HCT116 (cell line): ENCODE results near the gene CDH5. TPM values are rescaled to one million over a fixed set of nuclear protein-coding genes. Genes with fewer than 3 reads are reported as not detected.

Experiments used
- ATAC-seq: fragments of 200-7000 bp; cut with Tn5 transposase; 2 replicates; pipeline ENCODE4 v1.9.1; 2020; ENCODE audit warnings: mild to moderate bottlenecking, moderate library complexity
- BruUV-seq: library from RNA; stranded (reverse); fragments of 400-500 nt; replicated peaks from 2 replicates; lab custom pipeline; 2021; lab: Mats Ljungman, UMichigan
- CTCF ChIA-PET: fragments of 300-600 bp; sonication (Branson Sonifier 250); formaldehyde crosslinking; loops from one replicate; lab custom pipeline; 2021; ENCODE audit warnings: antibody characterized with exemption; lab: Charles Lee
- POLR2A ChIA-PET: fragments of 300-600, 350-600 bp; sonication (Branson Sonifier 250); formaldehyde crosslinking; loops from one replicate; lab custom pipeline; 2021; ENCODE audit warnings: antibody characterized with exemption; lab: Charles Lee
- RAD21 ChIA-PET, 2 experiments: fragments of 300-600 bp; sonication (Branson Sonifier 250); formaldehyde crosslinking; loops; one replicate each; lab custom pipeline; 2023; ENCODE audit warnings: low total read pairs in 2 of 2; ENCODE audit not compliant: uncharacterized antibody in 2 of 2, unreplicated experiment in 2 of 2, low non-redundant PET in 1 of 2; lab: Charles Lee
- DNase-seq: peaks from one replicate; pipeline ENCODE4 v3.0.0-alpha.2; 2010; ENCODE audit warnings: low read depth, low spot score
- H2AFZ ChIP-seq: fragments of 200-600 bp; shearing (Covaris generic), sonication (generic); 2 replicates; pipeline ENCODE4 v1.6.1; 2017; ENCODE audit warnings: low read depth, mixed run types, mixed read lengths, antibody characterized with exemption, low read length; ENCODE audit not compliant: poor library complexity, severe bottlenecking
- H3K27ac ChIP-seq: 2 replicates; pipeline ENCODE4 v1.5.1; 2012; ENCODE audit warnings: low read depth, low read length
- H3K27me3 ChIP-seq: fragments of 200-600 bp; sonication (generic); 2 replicates; pipeline ENCODE4 v1.6.1; 2016; ENCODE audit warnings: mixed run types, low read length, mixed read lengths; ENCODE audit not compliant: insufficient read depth
- H3K36me3 ChIP-seq, 2 experiments: fragments of 200-500 bp in 1 of 2; fragments of 200-600 bp in 1 of 2; sonication (Bioruptor generic) in 1 of 2; sonication (generic) in 1 of 2; 2 replicates each; pipeline versions ENCODE4 v1.5.1 to v1.6.1; 2014 to 2016; ENCODE audit warnings: low read length in 2 of 2, inconsistent platforms in 1 of 2, mixed read lengths in 1 of 2, mixed run types in 1 of 2; ENCODE audit not compliant: insufficient read depth in 2 of 2, control insufficient read depth in 1 of 2
- H3K4me1 ChIP-seq, 2 experiments: fragments of 200-600 bp in 1 of 2; sonication (generic) in 1 of 2; 2 replicates each; pipeline versions ENCODE4 v1.5.1 to v1.6.1; 2012 to 2017; ENCODE audit warnings: low read length in 2 of 2, inconsistent platforms in 1 of 2, mild to moderate bottlenecking in 1 of 2, mixed read lengths in 1 of 2, mixed run types in 1 of 2, moderate library complexity in 1 of 2; ENCODE audit not compliant: insufficient read depth in 2 of 2, control insufficient read depth in 1 of 2
- H3K4me2 ChIP-seq: fragments of 200-600 bp; sonication (generic); 2 replicates; pipeline ENCODE4 v1.6.1; 2017; ENCODE audit warnings: mixed run types, low read length, mixed read lengths
- H3K4me3 ChIP-seq, 2 experiments: fragments of 200-600 bp in 1 of 2; sonication (generic) in 1 of 2; replicated peaks in 1 of 2; 2 replicates each; pipeline ENCODE4 v1.5.1; 2011 to 2016; ENCODE audit warnings: low read length in 2 of 2, control low read depth in 1 of 2, low read depth in 1 of 2, mild to moderate bottlenecking in 1 of 2, mixed read lengths in 1 of 2, mixed run types in 1 of 2
- H3K79me2 ChIP-seq: fragments of 200-600 bp; sonication (generic); 2 replicates; pipeline ENCODE4 v1.6.1; 2017; ENCODE audit warnings: mild to moderate bottlenecking, mixed run types, low read length, moderate library complexity, mixed read lengths; ENCODE audit not compliant: insufficient read depth
- H3K9ac ChIP-seq: fragments of 200-600 bp; sonication (generic); 2 replicates; pipeline ENCODE4 v1.6.1; 2016; ENCODE audit warnings: low read length, mixed read lengths
- H3K9me2 ChIP-seq: fragments of 200-600 bp; sonication (generic), shearing (Covaris generic); 2 replicates; pipeline ENCODE4 v1.6.1; 2017; ENCODE audit warnings: mixed run types, mild to moderate bottlenecking, moderate library complexity; ENCODE audit not compliant: insufficient read depth
- H3K9me3 ChIP-seq, 2 experiments: fragments of 200-500 bp in 1 of 2; fragments of 200-600 bp in 1 of 2; sonication (Bioruptor generic) in 1 of 2; sonication (generic) in 1 of 2; 2 replicates each; pipeline ENCODE4 v1.6.1; 2014 to 2017; ENCODE audit warnings: low read length in 2 of 2, mixed read lengths in 2 of 2, inconsistent platforms in 1 of 2, low read depth in 1 of 2, mild to moderate bottlenecking in 1 of 2, mixed run types in 1 of 2, moderate library complexity in 1 of 2; ENCODE audit not compliant: control insufficient read depth in 1 of 2, insufficient read depth in 1 of 2
- H4K20me1 ChIP-seq: fragments of 200-600 bp; sonication (generic), shearing (Covaris generic); 2 replicates; pipeline ENCODE4 v1.6.1; 2017; ENCODE audit warnings: mixed run types, mild to moderate bottlenecking, moderate library complexity; ENCODE audit not compliant: insufficient read depth
- CTCF ChIP-seq, 3 experiments: fragments of 200-600 bp in 1 of 3; sonication (generic) in 1 of 3; IDR thresholded peaks in 2 of 3; conservative IDR thresholded peaks in 1 of 3; 2 replicates each; pipeline ENCODE4 v1.5.1; 2012 to 2017; ENCODE audit warnings: low read depth in 2 of 3, low read length in 2 of 3, antibody characterized with exemption in 1 of 3, borderline replicate concordance in 1 of 3, control low read depth in 1 of 3, mild to moderate bottlenecking in 1 of 3, mixed read lengths in 1 of 3, mixed run types in 1 of 3, moderate library complexity in 1 of 3; ENCODE audit not compliant: insufficient read depth in 1 of 3
- EGR1 ChIP-seq: IDR thresholded peaks from 2 replicates; pipeline ENCODE4 v1.6.1; 2012; ENCODE audit warnings: low read depth
- JUND ChIP-seq: IDR thresholded peaks from 2 replicates; pipeline ENCODE4 v1.6.1; 2012
- MAX ChIP-seq: IDR thresholded peaks from 2 replicates; pipeline ENCODE4 v1.6.1; 2012
- RAD21 ChIP-seq: IDR thresholded peaks from 2 replicates; pipeline ENCODE4 v1.6.1; 2012; ENCODE audit warnings: low read depth, mild to moderate bottlenecking
- REST ChIP-seq: IDR thresholded peaks from 2 replicates; pipeline ENCODE4 v1.6.1; 2012; ENCODE audit warnings: low read depth
- SIN3A ChIP-seq: IDR thresholded peaks from 2 replicates; pipeline ENCODE4 v1.6.1; 2012; ENCODE audit warnings: low read depth
- SP1 ChIP-seq: IDR thresholded peaks from 2 replicates; pipeline ENCODE4 v1.6.1; 2012; ENCODE audit warnings: low read depth
- ZBTB33 ChIP-seq: IDR thresholded peaks from 2 replicates; pipeline ENCODE4 v1.6.1; 2011; ENCODE audit warnings: mild to moderate bottlenecking, low read length, moderate library complexity; ENCODE audit not compliant: insufficient replicate concordance; ENCODE audit errors: extremely low read depth
- ZNF274 ChIP-seq: fragments of 200-500 bp; sonication (Bioruptor generic); IDR thresholded peaks from 2 replicates; pipeline ENCODE4 v1.6.1; 2014; ENCODE audit warnings: mild to moderate bottlenecking, low read depth, low read length, inconsistent platforms
- intact Hi-C: fragments of 100-400 bp; cut with micrococcal nuclease; formaldehyde crosslinking; loops from 2 replicates; pipeline ENCODE4 v1.10.0; 2022
- total RNA-seq: library from RNA; stranded (reverse); gene quantifications from one replicate; pipeline ENCODE4 v1.2.1, GENCODE V29; 2021; ENCODE audit not compliant: unreplicated experiment

Gene CDH5
- total RNA-seq, 1 experiment from 2014 or later = 0.15 TPM

- POLR2A ChIA-PET = no interaction called here
- BruUV-seq = no TSS peak
These were observed 12.2 kb upstream of the CDH5 start for GRCh38 chr16:66354034-66354909.

More at GRCh38 chr16:66354034-66354909, 12.2 kb upstream of the CDH5 start:
- no peak for TF ChIP-seq CTCF (IDR thresholded peaks at IDR 0.05 in 2 of 3, conservative IDR thresholded peaks at IDR 0.05 in 1 of 3; ENCODE audit: borderline replicate concordance in 1 of 3, insufficient read depth in 1 of 3, low read depth in 2 of 3, low read length in 2 of 3)
- no peak for TF ChIP-seq MAX
- TF ChIP-seq RAD21 = no peak
- TF ChIP-seq SP1 = no peak
- no peak for TF ChIP-seq ZNF274
- no peak for TF ChIP-seq JUND
- no peak for TF ChIP-seq EGR1
- TF ChIP-seq SIN3A = no peak
- TF ChIP-seq ZBTB33 = no peak
- TF ChIP-seq REST = no peak
- no peak overlapping the region for H3K4me2 ChIP-seq
- H2AFZ ChIP-seq = no peak overlapping the region
- H3K4me1 ChIP-seq = peaks cover 6 to 17% of the 10 kb centered on the region in 2 experiments
- ChIA-PET CTCF (interaction anchor here (6.8 kb wide), 1 partner anchor 11 kb away, joined by 72 read pairs; no protein-coding TSS in a partner anchor), RAD21 (interaction anchor here in 1 of 2 experiments (0.6 kb wide), 1 partner anchor 129 kb away, joined by 3 read pairs; no protein-coding TSS in a partner anchor)
- H3K4me3 ChIP-seq = no peak overlapping the region
- H4K20me1 ChIP-seq = no peaks in the 10 kb centered on the region
- no peaks in the 10 kb centered on the region for H3K79me2 ChIP-seq
- no peak overlapping the region for H3K9ac ChIP-seq
- ATAC-seq (no peak), DNase-seq (no peak)
- no peaks in the 10 kb centered on the region for H3K9me2 ChIP-seq
- no peaks in the 10 kb centered on the region for H3K36me3 ChIP-seq
- no peak overlapping the region for H3K27ac ChIP-seq
- peaks cover 33% of the 10 kb centered on the region for H3K27me3 ChIP-seq
- intact Hi-C loops = no loop called here
- no peaks in the 10 kb centered on the region for H3K9me3 ChIP-seq
